H1 (cell line): ENCODE measurements around the gene SIRT6. TPM values are rescaled to one million over a fixed set of nuclear protein-coding genes. Genes with fewer than 3 reads are reported as not detected.

Experiments
- CTCF ChIA-PET: fragments of 300-600 bp; sonication (Branson Sonifier 250); formaldehyde crosslinking; loops from one replicate; lab custom pipeline; 2021; ENCODE audit not compliant: partially characterized antibody; lab: Charles Lee
- POLR2A ChIA-PET: fragments of 300-600 bp; sonication (Branson Sonifier 250); formaldehyde crosslinking; loops from one replicate; lab custom pipeline; 2021; ENCODE audit warnings: inconsistent platforms; ENCODE audit not compliant: partially characterized antibody; lab: Charles Lee
- DNase-seq, 2 experiments: peaks; one replicate each; pipeline versions ENCODE4 v3.0.0 to v3.0.0-alpha.2; 2010 to 2022; ENCODE audit warnings: low spot score in 2 of 2, low read depth in 1 of 2, mixed read lengths in 1 of 2
- FAIRE-seq: peaks from 2 replicates; lab custom pipeline; 2011; peaks lifted over from hg19 to GRCh38; lab: Jason Lieb, UNC
- H2AFZ ChIP-seq: 2 replicates; pipeline ENCODE4 v1.8.1; 2012; ENCODE audit warnings: low read length, inconsistent platforms
- H2AK5ac ChIP-seq: 2 replicates; pipeline ENCODE4 v1.6.1; 2013; ENCODE audit warnings: low read depth, low read length
- H2BK120ac ChIP-seq: replicated peaks from 2 replicates; pipeline ENCODE3; 2013; ENCODE audit warnings: low read depth, low read length, inconsistent platforms
- H2BK12ac ChIP-seq: 2 replicates; pipeline ENCODE4 v1.6.1; 2013; ENCODE audit warnings: low read depth, low read length
- H2BK15ac ChIP-seq: 2 replicates; pipeline ENCODE4 v1.6.1; 2013; ENCODE audit warnings: low read length
- H2BK20ac ChIP-seq: 2 replicates; pipeline ENCODE4 v1.6.1; 2013; ENCODE audit warnings: low read length
- H2BK5ac ChIP-seq: 2 replicates; pipeline ENCODE4 v1.6.1; 2013; ENCODE audit warnings: low read depth, low read length
- H3K14ac ChIP-seq: 2 replicates; pipeline ENCODE4 v1.6.1; 2013; ENCODE audit warnings: inconsistent platforms; ENCODE audit not compliant: insufficient read length
- H3K18ac ChIP-seq: 2 replicates; pipeline ENCODE4 v1.6.1; 2013; ENCODE audit warnings: low read length; ENCODE audit errors: extremely low read depth
- H3K23ac ChIP-seq: 2 replicates; pipeline ENCODE4 v1.6.1; 2013; ENCODE audit warnings: inconsistent platforms; ENCODE audit not compliant: insufficient read length
- H3K23me2 ChIP-seq: 2 replicates; pipeline ENCODE4 v1.6.1; 2013; ENCODE audit warnings: low read depth, low read length
- H3K27ac ChIP-seq: 2 replicates; pipeline ENCODE4 v1.6.1; 2011; ENCODE audit warnings: low read depth, low read length, inconsistent platforms
- H3K27me3 ChIP-seq, 4 experiments: replicated peaks in 1 of 4; 1 replicate in 1 of 4; 2 replicates in 3 of 4; pipeline versions ENCODE4 v1.6.1 to v1.8.1; 2011 to 2013; ENCODE audit warnings: low read length in 3 of 4, mild to moderate bottlenecking in 3 of 4, inconsistent platforms in 2 of 4, mixed read lengths in 2 of 4, moderate library complexity in 1 of 4; ENCODE audit not compliant: control insufficient read depth in 3 of 4, insufficient read depth in 3 of 4; ENCODE audit errors: extremely low read depth in 1 of 4
- H3K36me3 ChIP-seq, 4 experiments: 2 replicates each; pipeline versions ENCODE4 v1.6.1 to v1.8.1; 2011 to 2013; ENCODE audit warnings: mild to moderate bottlenecking in 4 of 4, low read length in 3 of 4, moderate library complexity in 2 of 4, control low read depth in 1 of 4, inconsistent platforms in 1 of 4; ENCODE audit not compliant: insufficient read depth in 4 of 4, control insufficient read depth in 2 of 4
- H3K4ac ChIP-seq: replicated peaks from 2 replicates; pipeline ENCODE3; 2013; ENCODE audit warnings: low read length, low read depth, mixed read lengths, inconsistent platforms; ENCODE audit not compliant: insufficient read length
- H3K4me1 ChIP-seq, 4 experiments: replicated peaks in 1 of 4; 1 replicate in 1 of 4; 2 replicates in 3 of 4; pipeline versions ENCODE4 v1.6.1 to v1.8.1; 2011 to 2013; ENCODE audit warnings: low read length in 3 of 4, inconsistent platforms in 2 of 4, mixed read lengths in 1 of 4; ENCODE audit not compliant: insufficient read depth in 4 of 4, control insufficient read depth in 3 of 4
- H3K4me2 ChIP-seq, 2 experiments: 2 replicates each; pipeline versions ENCODE4 v1.6.1 to v1.8.1; 2011 to 2013; ENCODE audit warnings: low read depth in 2 of 2, low read length in 2 of 2, control low read depth in 1 of 2, inconsistent platforms in 1 of 2, mild to moderate bottlenecking in 1 of 2; ENCODE audit not compliant: insufficient read depth in 1 of 2
- H3K4me3 ChIP-seq, 4 experiments: fragments of 200-600, 300-600 bp in 1 of 4; sonication (generic), shearing (Covaris generic), sonication (Bioruptor Twin) in 1 of 4; 2 replicates each; pipeline versions ENCODE4 v1.5.1 to v1.8.1; 2011 to 2016; ENCODE audit warnings: low read length in 4 of 4, low read depth in 3 of 4, control low read depth in 2 of 4, inconsistent platforms in 2 of 4, mild to moderate bottlenecking in 2 of 4, mixed read lengths in 1 of 4, moderate library complexity in 1 of 4; ENCODE audit not compliant: insufficient read depth in 2 of 4; ENCODE audit errors: extremely low read depth in 1 of 4
- H3K56ac ChIP-seq: replicated peaks from 2 replicates; pipeline ENCODE3; 2013; ENCODE audit warnings: low read depth, mild to moderate bottlenecking, mixed read lengths, low read length, inconsistent platforms; ENCODE audit not compliant: insufficient read length
- H3K79me1 ChIP-seq: 2 replicates; pipeline ENCODE4 v1.6.1; 2013; ENCODE audit warnings: low read depth, low read length, control low read depth
- H3K79me2 ChIP-seq, 2 experiments: 2 replicates each; pipeline versions ENCODE4 v1.6.1 to v1.8.1; 2012 to 2013; ENCODE audit warnings: low read length in 2 of 2, mild to moderate bottlenecking in 2 of 2, inconsistent platforms in 1 of 2; ENCODE audit not compliant: insufficient read depth in 2 of 2, control insufficient read depth in 1 of 2
- H3K9ac ChIP-seq, 4 experiments: replicated peaks in 1 of 4; 1 replicate in 1 of 4; 2 replicates in 3 of 4; pipeline versions ENCODE4 v1.6.1 to v1.8.1; 2011 to 2013; ENCODE audit warnings: low read depth in 3 of 4, low read length in 3 of 4, control low read depth in 2 of 4, mild to moderate bottlenecking in 2 of 4, moderate library complexity in 2 of 4, inconsistent platforms in 1 of 4; ENCODE audit errors: extremely low read depth in 1 of 4
- H3K9me3 ChIP-seq, 2 experiments: 2 replicates each; pipeline versions ENCODE4 v1.6.1 to v1.8.1; 2012 to 2013; ENCODE audit warnings: mild to moderate bottlenecking in 2 of 2, moderate library complexity in 2 of 2, control low read depth in 1 of 2, inconsistent platforms in 1 of 2, low read depth in 1 of 2, low read length in 1 of 2, mixed read lengths in 1 of 2; ENCODE audit not compliant: insufficient read depth in 2 of 2
- H4K20me1 ChIP-seq, 2 experiments: replicated peaks in 1 of 2; 2 replicates each; pipeline versions ENCODE3 to v1.8.1; 2011 to 2013; ENCODE audit warnings: inconsistent platforms in 2 of 2, low read length in 2 of 2, mild to moderate bottlenecking in 1 of 2; ENCODE audit not compliant: insufficient read depth in 2 of 2, control insufficient read depth in 1 of 2
- H4K5ac ChIP-seq: 2 replicates; pipeline ENCODE4 v1.6.1; 2013; ENCODE audit warnings: low read length, low read depth, mixed read lengths, inconsistent platforms; ENCODE audit not compliant: insufficient read length
- H4K8ac ChIP-seq: 2 replicates; pipeline ENCODE4 v1.8.0; 2013; ENCODE audit warnings: mild to moderate bottlenecking, moderate library complexity, low read length, inconsistent platforms; ENCODE audit not compliant: insufficient read depth; ENCODE audit errors: extremely low read depth
- H4K91ac ChIP-seq: replicated peaks from 2 replicates; pipeline ENCODE3; 2013; ENCODE audit warnings: low read length, mixed read lengths, inconsistent platforms; ENCODE audit not compliant: insufficient read length
- BACH1 ChIP-seq: IDR thresholded peaks from 2 replicates; pipeline ENCODE4 v1.6.1; 2012; ENCODE audit warnings: low read length, improper control_type of control experiment
- CHD1 ChIP-seq: IDR thresholded peaks from 2 replicates; pipeline ENCODE4 v1.6.1; 2012; ENCODE audit warnings: low read depth, low read length, improper control_type of control experiment
- E2F6 ChIP-seq: IDR thresholded peaks from 2 replicates; pipeline ENCODE4 v1.6.1; 2012; ENCODE audit warnings: inconsistent platforms
- MAFK ChIP-seq: IDR thresholded peaks from 2 replicates; pipeline ENCODE4 v1.6.1; 2012; ENCODE audit warnings: low read depth, mild to moderate bottlenecking, improper control_type of control experiment, low read length
- MAX ChIP-seq: IDR thresholded peaks from 2 replicates; pipeline ENCODE4 v1.6.1; 2012; ENCODE audit warnings: inconsistent platforms
- NANOG ChIP-seq: IDR thresholded peaks from 2 replicates; pipeline ENCODE4 v1.6.1; 2011; ENCODE audit warnings: low read length, low read depth, mild to moderate bottlenecking, inconsistent platforms; ENCODE audit not compliant: insufficient read depth, poor library complexity, severe bottlenecking
- PHF8 ChIP-seq: fragments of 200-600 bp; sonication (generic); conservative IDR thresholded peaks from 2 replicates; pipeline ENCODE4 v1.7.1; 2012; ENCODE audit warnings: low read depth, mild to moderate bottlenecking, inconsistent platforms, low read length, moderate library complexity
- POLR2AphosphoS5 ChIP-seq: IDR thresholded peaks from 2 replicates; pipeline ENCODE4 v1.6.1; 2011; ENCODE audit warnings: low read depth, low read length
- POU5F1 ChIP-seq: IDR thresholded peaks from 2 replicates; pipeline ENCODE4 v1.6.1; 2011; ENCODE audit warnings: low read depth, mild to moderate bottlenecking, low read length, moderate library complexity
- SP4 ChIP-seq: IDR thresholded peaks from 2 replicates; pipeline ENCODE4 v1.6.1; 2012; ENCODE audit warnings: low read length, inconsistent platforms
- whole genome bisulfite sequencing, 2 experiments: shearing (Covaris generic) in 1 of 2; methylation state at CpG; one replicate each; pipeline versions ENCODE4 v1.1.6 to v1.1.7; 2013 to 2015; ENCODE audit warnings: low lambda C conversion rate in 2 of 2, mixed read lengths in 2 of 2, inconsistent platforms in 1 of 2, low coverage in 1 of 2, missing lambda C conversion rate in 1 of 2; ENCODE audit not compliant: insufficient replicate concordance in 2 of 2, insufficient coverage in 1 of 2, insufficient read length in 1 of 2; ENCODE audit errors: extremely low coverage in 1 of 2, missing lambda C conversion rate in 1 of 2; 5-methylcytosine and 5-hydroxymethylcytosine counted together
- polyA plus RNA-seq, 7 experiments: library from polyadenylated mRNA; depleted of rRNA in 3 of 7; stranded (reverse) in 5 of 7; unstranded in 2 of 7; fragments of >200 nt in 5 of 7; fragments of 200-250 nt in 2 of 7; gene quantifications; 1 replicate in 5 of 7; 2 replicates in 1 of 7; 4 replicates in 1 of 7; pipeline versions ENCODE4 v1.2.1 to v1.2.3, GENCODE V29; 2011 to 2013; ENCODE audit warnings: missing spikeins in 2 of 7, mixed read lengths in 2 of 7
- total RNA-seq: library from RNA; stranded (reverse); fragmentation: NEBNext Ultra II Directional; extraction: Animal tissue kit (Norgen Biotek cat#: 25700); gene quantifications from 2 replicates; pipeline ENCODE4 v1.2.1, GENCODE V29; 2021

The SIRT6 gene
- total and polyA plus RNA-seq, 2 of the 8 experiments (the other 6 are each of a cell fraction or from before 2014, with no cell fraction given) = 25.2 to 27.0 TPM

- Histone ChIP-seq H2AK5ac (no peak overlapping the region), H3K18ac (no peak overlapping the region), H2BK12ac (no peak overlapping the region), H3K79me2 (no peaks in the 10 kb centered on the region), H4K91ac (no peak overlapping the region), H2BK120ac (no peak overlapping the region), H3K4me1 (no peaks in the 10 kb centered on the region; a peak in 1 of 7 replicates), H3K27ac (no peak overlapping the region), H3K14ac (no peak overlapping the region), H3K79me1 (no peaks in the 10 kb centered on the region), H3K23ac (no peak overlapping the region), H4K5ac (no peak overlapping the region), H2BK5ac (no peak overlapping the region), H3K4ac (no peak overlapping the region), H2BK20ac (no peak overlapping the region), H3K27me3 (no peaks in the 10 kb centered on the region; a peak in 2 of 7 replicates), H3K36me3 (no peaks in the 10 kb centered on the region), H2AFZ (no peak overlapping the region), H3K56ac (no peak overlapping the region), H4K8ac (no peak overlapping the region), H3K23me2 (no peaks in the 10 kb centered on the region), H3K9ac (no peak overlapping the region), H3K4me3 (no peak overlapping the region), H4K20me1 (no peaks in the 10 kb centered on the region), H2BK15ac (no peak overlapping the region), H3K4me2 (no peak overlapping the region), H3K9me3 (no peaks in the 10 kb centered on the region)
- DNase-seq (no peak), FAIRE-seq (no peak)
- POLR2A ChIA-PET = interaction anchor here (1.2 kb wide), 1 partner anchor 15 kb away, joined by 3 read pairs; no protein-coding TSS in a partner anchor
- CTCF ChIA-PET = interaction anchor here (4.1 to 8.5 kb wide), 2 partner anchors 12 to 15 kb away, joined by 27 to 79 read pairs; no protein-coding TSS in a partner anchor
- 85% methylated on average over 10 of the region's 10 CpGs; no CpG with 5 or more reads in 1 of the 2 experiments for WGBS, 2 experiments
- TF ChIP-seq NANOG (no peak), BACH1 (no peak), MAX (no peak), SP4 (no peak), MAFK (no peak), CHD1 (no peak), POLR2AphosphoS5 (no peak), PHF8 (no peak), E2F6 (no peak), POU5F1 (no peak)
Observed at GRCh38 chr19:4152241-4152998, 29.9 kb downstream of the SIRT6 start.
